Placental epithelial cell (primary cell): Measurements from ENCODE around the gene ATG3. TPM values are rescaled to one million over a fixed set of nuclear protein-coding genes. Genes with fewer than 3 reads are reported as not detected.

Source experiments
- total RNA-seq: library from RNA; depleted of rRNA; stranded (reverse); fragments of >200 nt; gene quantifications from 2 replicates; pipeline ENCODE4 v1.2.3, GENCODE V29; 2012

ATG3 gene
- total RNA-seq, result 45.1 and 60.7 TPM in 2 replicates

GRCh38 chr3:112561734-112562529, at the start of gene ATG3, which contains the start of gene SLC35A5:
ATG3 (minus strand) TSS chr3:112561962; CDS start chr3:112561528, 434 bp downstream.
SLC35A5 (plus strand) TSS chr3:112562045; CDS start chr3:112563404, 1,359 bp downstream.

GRCh38 chr3:112498914-112499711, 62.6 kb downstream of the ATG3 start, which contains the start of gene BTLA:
BTLA (minus strand) TSS chr3:112499472; CDS start chr3:112499358, 114 bp downstream.

Other genes starting within 250 kb of the ATG3 start
- 0.39 TPM in 1 of 2 replicates, not detected in the other for gene CD200, start 228.8 kb downstream of the ATG3 start, total RNA-seq
- gene BTLA, start 62.5 kb downstream of the ATG3 start, total RNA-seq, result not detected in 2 replicates
- gene SLC35A5, start 83 bp upstream of the ATG3 start, total RNA-seq, result 15.3 and 37.1 TPM in 2 replicates
- gene CCDC80, start 79.2 kb upstream of the ATG3 start, total RNA-seq, result 1,157 and 1,789 TPM in 2 replicates